B cell (primary cell): ENCODE results near the gene HTRA1.

Experiments used
- EZH2 ChIP-seq: IDR thresholded peaks from 2 replicates; pipeline ENCODE4 v1.6.1; 2012; ENCODE audit warnings: borderline replicate concordance, low read depth, mild to moderate bottlenecking, moderate library complexity, low read length; ENCODE audit not compliant: insufficient read depth, poor library complexity, severe bottlenecking
- TF ChIP-seq, protein P1 (sequence below): fragments of 200-600 bp; IDR thresholded peaks from one replicate; pipeline ENCODE4 v1.8.0; 2022; ENCODE audit warnings: antibody characterized with exemption, mild to moderate bottlenecking

- TF ChIP-seq, protein P1, sequence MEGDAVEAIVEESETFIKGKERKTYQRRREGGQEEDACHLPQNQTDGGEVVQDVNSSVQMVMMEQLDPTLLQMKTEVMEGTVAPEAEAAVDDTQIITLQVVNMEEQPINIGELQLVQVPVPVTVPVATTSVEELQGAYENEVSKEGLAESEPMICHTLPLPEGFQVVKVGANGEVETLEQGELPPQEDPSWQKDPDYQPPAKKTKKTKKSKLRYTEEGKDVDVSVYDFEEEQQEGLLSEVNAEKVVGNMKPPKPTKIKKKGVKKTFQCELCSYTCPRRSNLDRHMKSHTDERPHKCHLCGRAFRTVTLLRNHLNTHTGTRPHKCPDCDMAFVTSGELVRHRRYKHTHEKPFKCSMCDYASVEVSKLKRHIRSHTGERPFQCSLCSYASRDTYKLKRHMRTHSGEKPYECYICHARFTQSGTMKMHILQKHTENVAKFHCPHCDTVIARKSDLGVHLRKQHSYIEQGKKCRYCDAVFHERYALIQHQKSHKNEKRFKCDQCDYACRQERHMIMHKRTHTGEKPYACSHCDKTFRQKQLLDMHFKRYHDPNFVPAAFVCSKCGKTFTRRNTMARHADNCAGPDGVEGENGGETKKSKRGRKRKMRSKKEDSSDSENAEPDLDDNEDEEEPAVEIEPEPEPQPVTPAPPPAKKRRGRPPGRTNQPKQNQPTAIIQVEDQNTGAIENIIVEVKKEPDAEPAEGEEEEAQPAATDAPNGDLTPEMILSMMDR, result no peak
- no peak for TF ChIP-seq EZH2
Observed at GRCh38 chr10:122417667-122418066, 43.7 kb upstream of the HTRA1 start.
